Fibroblast of upper back skin (primary cell): ENCODE measurements around the gene USP17L30.
"Not testable (repeated sequence)": the region's sequence is repeated elsewhere in the genome, so short reads cannot be mapped to it uniquely, and the experiment has no call there.

ENCODE experiments used
- DNase-seq: peaks from one replicate; pipeline ENCODE4 v3.0.0-alpha.2; 2013

Gene USP17L30, protein sequence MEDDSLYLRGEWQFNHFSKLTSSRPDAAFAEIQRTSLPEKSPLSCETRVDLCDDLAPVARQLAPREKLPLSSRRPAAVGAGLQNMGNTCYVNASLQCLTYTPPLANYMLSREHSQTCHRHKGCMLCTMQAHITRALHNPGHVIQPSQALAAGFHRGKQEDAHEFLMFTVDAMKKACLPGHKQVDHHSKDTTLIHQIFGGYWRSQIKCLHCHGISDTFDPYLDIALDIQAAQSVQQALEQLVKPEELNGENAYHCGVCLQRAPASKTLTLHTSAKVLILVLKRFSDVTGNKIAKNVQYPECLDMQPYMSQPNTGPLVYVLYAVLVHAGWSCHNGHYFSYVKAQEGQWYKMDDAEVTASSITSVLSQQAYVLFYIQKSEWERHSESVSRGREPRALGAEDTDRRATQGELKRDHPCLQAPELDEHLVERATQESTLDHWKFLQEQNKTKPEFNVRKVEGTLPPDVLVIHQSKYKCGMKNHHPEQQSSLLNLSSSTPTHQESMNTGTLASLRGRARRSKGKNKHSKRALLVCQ

DNA sequence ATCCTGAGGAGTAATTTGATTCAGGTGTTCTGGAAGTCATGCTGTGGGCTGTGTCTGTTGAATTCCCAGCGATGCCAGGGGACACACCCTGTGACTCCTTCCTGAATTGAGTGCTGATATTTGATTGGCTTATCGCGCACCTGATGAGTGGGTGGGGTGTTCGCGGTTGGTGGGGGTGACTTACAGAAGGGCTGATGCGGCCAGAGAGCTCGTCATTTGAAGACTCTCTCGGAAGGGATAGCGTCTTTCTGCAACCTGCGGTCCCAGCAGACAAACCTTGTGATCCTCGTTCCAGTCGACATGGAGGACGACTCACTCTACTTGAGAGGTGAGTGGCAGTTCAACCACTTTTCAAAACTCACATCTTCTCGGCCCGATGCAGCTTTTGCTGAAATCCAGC is at the start of gene USP17L30:
Gene USP17L30 (plus strand): TSS at position 301 of the 400 bp plus-strand sequence. CDS start 0 bp downstream, at position 301.
- not testable (repeated sequence) for DNase-seq

DNA sequence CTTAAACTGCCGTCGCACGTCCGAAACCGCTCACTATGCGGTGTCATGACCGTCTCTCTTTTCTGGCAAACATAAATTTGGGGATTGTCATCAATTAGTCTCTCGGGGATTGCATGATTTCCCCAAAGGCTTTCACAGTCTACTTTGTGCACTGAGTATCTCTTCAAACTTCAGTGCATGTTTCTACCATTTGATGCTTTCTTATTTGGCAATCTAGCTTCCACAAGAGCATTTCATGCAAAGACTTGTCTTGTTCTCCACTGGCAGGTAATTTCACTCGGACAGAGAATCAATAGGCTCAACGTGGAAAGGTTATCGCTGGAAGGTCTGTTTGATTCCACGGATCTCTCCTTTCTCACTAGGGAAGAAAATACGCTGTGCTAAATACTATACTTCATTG is 38.7 kb upstream of the USP17L30 start:
- not testable (repeated sequence) for DNase-seq

DNA sequence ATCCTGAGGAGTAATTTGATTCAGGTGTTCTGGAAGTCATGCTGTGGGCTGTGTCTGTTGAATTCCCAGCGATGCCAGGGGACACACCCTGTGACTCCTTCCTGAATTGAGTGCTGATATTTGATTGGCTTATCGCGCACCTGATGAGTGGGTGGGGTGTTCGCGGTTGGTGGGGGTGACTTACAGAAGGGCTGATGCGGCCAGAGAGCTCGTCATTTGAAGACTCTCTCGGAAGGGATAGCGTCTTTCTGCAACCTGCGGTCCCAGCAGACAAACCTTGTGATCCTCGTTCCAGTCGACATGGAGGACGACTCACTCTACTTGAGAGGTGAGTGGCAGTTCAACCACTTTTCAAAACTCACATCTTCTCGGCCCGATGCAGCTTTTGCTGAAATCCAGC is 38.1 kb upstream of the USP17L30 start, which contains the start of gene USP17L24:
Gene USP17L24 (plus strand): TSS at position 301 of the 400 bp plus-strand sequence. CDS start 0 bp downstream, at position 301.
- not testable (repeated sequence) for DNase-seq

DNA sequence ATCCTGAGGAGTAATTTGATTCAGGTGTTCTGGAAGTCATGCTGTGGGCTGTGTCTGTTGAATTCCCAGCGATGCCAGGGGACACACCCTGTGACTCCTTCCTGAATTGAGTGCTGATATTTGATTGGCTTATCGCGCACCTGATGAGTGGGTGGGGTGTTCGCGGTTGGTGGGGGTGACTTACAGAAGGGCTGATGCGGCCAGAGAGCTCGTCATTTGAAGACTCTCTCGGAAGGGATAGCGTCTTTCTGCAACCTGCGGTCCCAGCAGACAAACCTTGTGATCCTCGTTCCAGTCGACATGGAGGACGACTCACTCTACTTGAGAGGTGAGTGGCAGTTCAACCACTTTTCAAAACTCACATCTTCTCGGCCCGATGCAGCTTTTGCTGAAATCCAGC is 33.3 kb upstream of the USP17L30 start, which contains the start of gene USP17L25:
Gene USP17L25 (plus strand): TSS at position 301 of the 400 bp plus-strand sequence. CDS start 0 bp downstream, at position 301.
- not testable (repeated sequence) for DNase-seq

DNA sequence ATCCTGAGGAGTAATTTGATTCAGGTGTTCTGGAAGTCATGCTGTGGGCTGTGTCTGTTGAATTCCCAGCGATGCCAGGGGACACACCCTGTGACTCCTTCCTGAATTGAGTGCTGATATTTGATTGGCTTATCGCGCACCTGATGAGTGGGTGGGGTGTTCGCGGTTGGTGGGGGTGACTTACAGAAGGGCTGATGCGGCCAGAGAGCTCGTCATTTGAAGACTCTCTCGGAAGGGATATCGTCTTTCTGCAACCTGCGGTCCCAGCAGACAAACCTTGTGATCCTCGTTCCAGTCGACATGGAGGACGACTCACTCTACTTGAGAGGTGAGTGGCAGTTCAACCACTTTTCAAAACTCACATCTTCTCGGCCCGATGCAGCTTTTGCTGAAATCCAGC is 28.6 kb upstream of the USP17L30 start, which contains the start of gene USP17L26:
Gene USP17L26 (plus strand): TSS at position 301 of the 400 bp plus-strand sequence. CDS start 0 bp downstream, at position 301.
- not testable (repeated sequence) for DNase-seq

DNA sequence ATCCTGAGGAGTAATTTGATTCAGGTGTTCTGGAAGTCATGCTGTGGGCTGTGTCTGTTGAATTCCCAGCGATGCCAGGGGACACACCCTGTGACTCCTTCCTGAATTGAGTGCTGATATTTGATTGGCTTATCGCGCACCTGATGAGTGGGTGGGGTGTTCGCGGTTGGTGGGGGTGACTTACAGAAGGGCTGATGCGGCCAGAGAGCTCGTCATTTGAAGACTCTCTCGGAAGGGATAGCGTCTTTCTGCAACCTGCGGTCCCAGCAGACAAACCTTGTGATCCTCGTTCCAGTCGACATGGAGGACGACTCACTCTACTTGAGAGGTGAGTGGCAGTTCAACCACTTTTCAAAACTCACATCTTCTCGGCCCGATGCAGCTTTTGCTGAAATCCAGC is 23.8 kb upstream of the USP17L30 start, which contains the start of gene USP17L5:
Gene USP17L5 (plus strand): TSS at position 301 of the 400 bp plus-strand sequence. CDS start 0 bp downstream, at position 301.
- DNase-seq, result not testable (repeated sequence)

DNA sequence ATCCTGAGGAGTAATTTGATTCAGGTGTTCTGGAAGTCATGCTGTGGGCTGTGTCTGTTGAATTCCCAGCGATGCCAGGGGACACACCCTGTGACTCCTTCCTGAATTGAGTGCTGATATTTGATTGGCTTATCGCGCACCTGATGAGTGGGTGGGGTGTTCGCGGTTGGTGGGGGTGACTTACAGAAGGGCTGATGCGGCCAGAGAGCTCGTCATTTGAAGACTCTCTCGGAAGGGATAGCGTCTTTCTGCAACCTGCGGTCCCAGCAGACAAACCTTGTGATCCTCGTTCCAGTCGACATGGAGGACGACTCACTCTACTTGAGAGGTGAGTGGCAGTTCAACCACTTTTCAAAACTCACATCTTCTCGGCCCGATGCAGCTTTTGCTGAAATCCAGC is 19.1 kb upstream of the USP17L30 start, which contains the start of gene USP17L27:
Gene USP17L27 (plus strand): TSS at position 301 of the 400 bp plus-strand sequence. CDS start 0 bp downstream, at position 301.
- DNase-seq, result not testable (repeated sequence)

DNA sequence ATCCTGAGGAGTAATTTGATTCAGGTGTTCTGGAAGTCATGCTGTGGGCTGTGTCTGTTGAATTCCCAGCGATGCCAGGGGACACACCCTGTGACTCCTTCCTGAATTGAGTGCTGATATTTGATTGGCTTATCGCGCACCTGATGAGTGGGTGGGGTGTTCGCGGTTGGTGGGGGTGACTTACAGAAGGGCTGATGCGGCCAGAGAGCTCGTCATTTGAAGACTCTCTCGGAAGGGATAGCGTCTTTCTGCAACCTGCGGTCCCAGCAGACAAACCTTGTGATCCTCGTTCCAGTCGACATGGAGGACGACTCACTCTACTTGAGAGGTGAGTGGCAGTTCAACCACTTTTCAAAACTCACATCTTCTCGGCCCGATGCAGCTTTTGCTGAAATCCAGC is 14.3 kb upstream of the USP17L30 start, which contains the start of gene USP17L28:
Gene USP17L28 (plus strand): TSS at position 301 of the 400 bp plus-strand sequence. CDS start 0 bp downstream, at position 301.
- not testable (repeated sequence) for DNase-seq

DNA sequence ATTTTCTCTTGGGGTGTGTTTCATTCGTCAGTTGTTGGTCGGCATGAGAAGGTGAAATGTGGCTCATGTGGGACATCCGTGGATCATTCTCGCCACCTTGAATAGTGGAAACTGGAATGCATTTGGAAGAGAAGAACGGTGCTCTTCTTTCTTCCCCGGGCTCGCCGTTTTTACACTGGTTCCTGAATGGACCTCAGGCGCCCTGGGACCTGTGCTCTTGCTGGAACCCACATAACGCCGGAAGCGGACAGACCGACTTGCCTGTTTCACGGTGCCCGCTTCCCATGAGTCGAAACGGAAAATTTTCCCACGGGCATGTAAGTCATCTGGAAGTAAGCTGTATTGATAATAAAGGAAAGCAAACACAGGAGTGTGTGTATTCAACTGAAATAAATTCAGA is 12.1 kb upstream of the USP17L30 start:
- DNase-seq, result not testable (repeated sequence)

DNA sequence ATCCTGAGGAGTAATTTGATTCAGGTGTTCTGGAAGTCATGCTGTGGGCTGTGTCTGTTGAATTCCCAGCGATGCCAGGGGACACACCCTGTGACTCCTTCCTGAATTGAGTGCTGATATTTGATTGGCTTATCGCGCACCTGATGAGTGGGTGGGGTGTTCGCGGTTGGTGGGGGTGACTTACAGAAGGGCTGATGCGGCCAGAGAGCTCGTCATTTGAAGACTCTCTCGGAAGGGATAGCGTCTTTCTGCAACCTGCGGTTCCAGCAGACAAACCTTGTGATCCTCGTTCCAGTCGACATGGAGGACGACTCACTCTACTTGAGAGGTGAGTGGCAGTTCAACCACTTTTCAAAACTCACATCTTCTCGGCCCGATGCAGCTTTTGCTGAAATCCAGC is 9.6 kb upstream of the USP17L30 start, which contains the start of gene USP17L29:
Gene USP17L29 (plus strand): TSS at position 301 of the 400 bp plus-strand sequence. CDS start 0 bp downstream, at position 301.
- DNase-seq, result not testable (repeated sequence)

DNA sequence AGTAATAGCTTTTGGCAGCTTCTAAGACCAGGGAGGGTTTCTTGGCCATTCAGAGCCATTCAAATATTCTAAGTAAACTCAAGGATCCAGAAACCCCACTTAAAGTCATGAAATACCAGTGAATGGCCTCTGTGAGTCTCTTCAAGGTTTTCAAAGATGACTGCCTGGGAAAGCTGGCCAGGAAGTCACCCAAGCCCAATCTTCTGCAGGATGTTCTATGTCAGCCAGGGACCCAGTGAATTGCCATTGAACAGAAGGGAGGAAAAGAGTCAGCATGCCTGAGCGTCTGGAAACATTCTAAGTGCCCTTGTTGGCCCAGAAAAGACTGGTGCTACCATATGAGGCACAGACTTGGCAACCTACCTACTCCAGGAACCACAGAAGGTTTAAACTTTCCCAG is 17.0 kb downstream of the USP17L30 start:
- not testable (repeated sequence) for DNase-seq

DNA sequence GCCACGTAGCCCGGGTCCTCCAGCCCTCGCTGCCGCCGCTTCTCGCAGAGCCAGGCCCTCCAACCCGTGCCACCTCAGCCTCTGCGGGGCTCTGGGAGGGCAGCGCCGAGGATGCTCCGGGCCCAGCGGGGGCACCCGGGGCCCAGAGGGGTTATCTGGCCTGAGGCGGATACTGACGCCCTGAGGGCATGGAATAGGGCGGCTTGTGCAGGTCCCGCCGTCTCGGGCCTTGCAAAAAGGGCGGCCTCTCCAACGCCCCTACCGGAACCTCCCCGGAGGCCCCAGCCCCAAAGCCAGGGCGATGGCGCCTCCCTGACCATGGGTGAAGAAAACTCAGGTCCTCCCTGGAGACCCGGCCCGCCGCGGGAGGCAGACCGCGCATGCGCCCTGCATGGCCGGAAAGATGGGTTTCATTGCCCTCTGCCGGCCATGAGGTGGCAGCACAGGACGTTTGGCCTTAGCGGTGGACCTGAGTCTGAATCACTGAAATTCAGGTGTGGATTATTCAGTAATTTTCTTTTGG is 18.1 kb downstream of the USP17L30 start:
- not testable (repeated sequence) for DNase-seq

DNA sequence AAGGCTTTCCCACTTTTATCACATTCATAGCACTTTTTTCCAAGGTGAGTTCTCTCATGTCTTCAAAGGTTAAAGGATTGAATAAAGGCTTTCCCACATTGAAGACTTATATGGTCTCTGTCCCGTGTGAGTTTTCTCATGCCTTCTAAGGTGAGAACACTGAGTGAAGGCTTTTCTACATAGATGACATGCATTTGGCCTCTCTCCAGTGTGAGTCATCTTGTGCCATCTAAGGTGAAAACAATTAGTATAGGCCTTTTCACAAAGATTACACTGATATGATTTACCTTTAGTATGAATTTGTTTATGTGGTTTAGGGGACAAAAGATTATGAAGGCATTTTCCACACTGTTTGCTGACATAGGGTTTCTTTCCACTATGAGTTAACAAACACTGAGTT is 21.2 kb downstream of the USP17L30 start:
- DNase-seq, result no peak

DNA sequence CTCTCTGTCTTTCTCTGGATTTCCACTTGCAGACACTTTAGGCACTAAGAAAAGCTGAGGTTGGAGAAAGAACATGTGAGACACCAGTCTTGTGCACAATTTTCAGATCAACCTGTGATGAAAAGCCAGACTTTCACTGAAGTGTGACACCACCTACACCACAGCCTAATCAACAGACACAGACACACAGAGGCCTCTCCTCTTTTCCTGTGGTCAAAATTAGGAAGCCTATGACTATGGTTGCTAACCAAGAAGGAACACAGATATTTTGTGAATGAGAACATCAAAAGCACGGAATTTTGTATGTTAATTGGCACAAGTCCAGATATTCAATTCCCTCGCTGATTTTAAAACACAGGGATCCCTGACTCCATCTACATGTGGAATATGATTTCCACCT is 26.1 kb downstream of the USP17L30 start:
- DNase-seq, result not testable (repeated sequence)

DNA sequence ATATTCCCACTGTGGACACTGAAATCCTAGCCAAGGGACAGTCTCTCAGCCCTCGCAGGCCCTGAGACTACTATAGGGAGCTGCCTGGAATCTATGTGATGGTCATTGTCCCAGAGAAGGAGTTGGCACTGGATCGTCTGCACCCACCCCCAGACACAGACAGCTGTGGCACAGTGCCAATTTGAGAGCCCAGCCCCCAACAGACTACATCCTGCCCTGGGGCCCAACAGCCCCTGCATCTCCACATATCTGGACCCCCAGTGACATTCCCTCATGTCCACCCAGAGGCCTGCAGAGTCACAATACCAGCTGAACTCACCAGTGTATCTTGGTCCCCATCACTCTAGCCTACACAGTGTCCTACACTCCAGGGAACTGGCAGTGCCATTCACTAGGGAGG is 42.8 kb downstream of the USP17L30 start:
- DNase-seq, result not testable (repeated sequence)

DNA sequence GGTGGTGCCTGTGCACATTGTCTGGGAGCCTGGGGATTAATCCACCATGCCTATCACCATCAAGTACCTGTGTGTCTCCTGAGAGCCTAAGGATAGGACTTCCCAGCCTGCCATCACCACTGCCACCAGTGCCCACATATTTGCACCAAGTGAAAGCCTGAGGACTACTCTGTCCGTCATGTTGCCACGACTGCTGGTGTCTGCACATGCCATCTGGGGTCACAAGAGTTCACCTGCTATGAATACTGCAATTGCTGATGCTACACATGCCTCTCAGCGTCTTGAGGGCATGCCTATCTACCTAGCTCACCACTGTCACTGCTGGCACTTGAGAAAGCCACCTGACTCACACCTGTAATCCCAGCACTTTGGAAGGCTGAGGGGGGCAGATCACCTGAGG is 43.6 kb downstream of the USP17L30 start:
- not testable (repeated sequence) for DNase-seq

DNA sequence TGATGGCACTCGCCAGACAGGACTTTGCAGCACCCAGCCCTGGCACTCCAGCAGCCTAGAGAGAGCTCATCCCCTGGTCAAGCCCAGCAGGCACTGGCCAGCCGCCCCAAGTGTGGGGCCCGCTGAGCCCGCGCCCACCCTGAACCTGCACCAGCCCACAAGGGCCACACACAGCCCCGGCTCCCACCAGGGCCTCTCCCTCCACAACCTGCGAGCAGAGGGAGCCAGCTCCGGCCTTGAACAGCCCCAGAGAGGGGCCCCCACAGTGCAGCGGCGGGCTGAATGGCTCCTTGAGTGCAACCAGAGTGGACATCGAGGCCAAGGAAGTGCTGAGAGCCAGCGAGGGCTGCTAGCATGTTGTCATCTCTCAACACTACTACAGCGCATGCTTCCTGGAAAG is 46.9 kb downstream of the USP17L30 start:
- DNase-seq, result no peak
